GM19455 (cell line): ENCODE results near the gene GPX8.

Experiments
- ATAC-seq: cut with Tn5 transposase; IDR thresholded peaks from one replicate; pipeline ENCODE4 v1.9.1; 2021; ENCODE audit not compliant: unreplicated experiment

The GPX8 gene

GRCh38 chr5:55172051-55172899 lies 12.3 kb downstream of the GPX8 start:
- peak; percentile 52 for ATAC-seq

DNA sequence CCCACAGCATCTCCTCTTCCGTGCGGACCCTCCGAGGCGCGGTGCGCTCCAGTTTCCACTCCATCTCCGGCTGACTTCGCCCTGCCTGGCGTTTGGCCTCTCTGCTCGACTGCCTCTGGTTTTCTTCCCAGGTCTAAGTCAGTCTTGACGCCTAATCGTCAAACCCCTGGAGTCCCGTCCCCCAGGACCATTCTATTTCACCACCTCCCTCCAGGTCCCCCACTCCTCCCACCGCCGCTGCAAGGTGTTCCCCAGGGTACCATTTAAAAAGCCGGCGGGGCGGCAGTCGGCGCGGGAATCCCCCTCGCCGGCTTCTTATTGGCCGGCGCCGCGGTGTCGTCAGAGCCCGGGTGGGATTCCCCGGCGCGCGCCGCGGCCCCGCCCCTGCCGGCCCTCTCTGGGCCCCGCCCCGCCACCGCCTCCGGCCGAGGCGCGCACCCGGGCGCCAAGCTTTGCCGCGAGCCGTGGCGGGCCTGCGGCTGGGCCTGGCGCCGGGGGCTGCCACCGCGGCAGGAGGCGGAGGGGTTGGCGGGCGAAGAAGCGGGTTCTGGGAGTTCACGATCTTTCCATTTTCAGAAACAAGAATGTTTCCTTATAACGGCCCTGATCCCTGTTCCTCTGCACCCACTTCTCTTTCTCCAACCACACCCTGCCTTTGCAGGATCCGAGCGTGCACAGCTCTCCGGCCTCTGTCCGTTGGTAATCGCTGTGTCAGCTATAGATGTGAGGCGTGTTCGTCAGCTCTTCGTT lies 13.1 kb downstream of the GPX8 start, which contains the start of gene CDC20B:
TSS of gene CDC20B (minus strand) at position 241 of the 750 bp plus-strand sequence. CDS start at position 64, 177 bp downstream.
- peak; percentile 93 for ATAC-seq

GRCh38 chr5:55173687-55174230 lies 13.8 kb downstream of the GPX8 start:
- ATAC-seq, result peak; percentile 22

GRCh38 chr5:55175781-55176175 lies 15.8 kb downstream of the GPX8 start:
- ATAC-seq, result no peak

DNA sequence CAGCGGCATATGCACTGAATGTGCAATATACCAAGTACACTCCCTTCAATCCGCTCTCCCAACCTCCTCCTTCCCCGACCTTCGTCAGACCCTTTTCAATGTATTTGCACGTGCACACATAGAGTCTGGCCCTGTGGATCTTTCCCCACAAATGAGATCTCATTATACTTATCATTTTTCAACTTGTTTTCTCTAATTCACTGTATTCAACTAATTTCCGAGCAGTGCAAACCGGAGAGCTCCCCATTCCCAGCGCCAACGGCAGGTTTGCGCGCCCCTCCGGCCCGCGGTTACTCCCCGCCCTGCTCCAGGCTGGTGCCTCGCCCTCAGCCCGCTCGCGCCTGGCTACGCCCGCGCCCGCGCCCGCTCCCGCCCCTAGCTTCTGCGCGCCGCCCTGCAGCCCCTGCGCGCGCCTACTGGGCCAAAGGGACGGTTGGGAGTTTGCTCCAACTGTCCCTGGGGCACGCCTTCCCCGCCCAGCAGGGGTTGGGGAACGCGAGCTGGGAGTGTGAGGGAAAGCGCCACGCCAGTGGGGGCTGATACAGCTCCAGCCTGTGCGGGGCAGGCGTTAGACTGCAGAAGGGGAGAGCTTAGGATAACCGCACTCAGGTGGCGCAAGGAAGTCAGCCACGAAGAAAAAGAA lies 16.3 kb downstream of the GPX8 start:
- ATAC-seq, result no peak

GRCh38 chr5:55177078-55177477 lies 17.1 kb downstream of the GPX8 start:
- ATAC-seq, result no peak

GRCh38 chr5:55180016-55180415 lies 20.0 kb downstream of the GPX8 start:
- ATAC-seq, result no peak

GRCh38 chr5:55187370-55187769 lies 27.4 kb downstream of the GPX8 start:
- no peak for ATAC-seq

- ATAC-seq, result no peak
Observed at GRCh38 chr5:55188656-55189540, 28.9 kb downstream of the GPX8 start.

DNA sequence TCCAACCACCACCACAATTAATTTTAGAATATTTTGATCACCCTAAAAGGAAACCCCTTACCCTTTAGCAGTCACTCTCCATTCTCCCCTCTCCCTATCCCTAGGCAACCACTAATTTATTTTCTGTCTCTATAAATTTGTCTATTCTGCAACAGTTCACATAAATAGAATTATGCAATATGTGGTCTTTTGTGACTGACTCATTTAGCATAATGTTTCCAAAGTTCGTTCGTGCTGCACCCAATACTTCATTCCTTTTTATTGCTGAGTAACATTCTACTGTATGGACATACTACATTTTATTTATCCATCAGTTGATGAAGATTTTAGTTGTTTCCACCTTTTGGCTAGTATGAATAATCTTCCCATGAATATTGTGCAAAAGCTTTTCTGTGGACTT lies 31.2 kb downstream of the GPX8 start:
- ATAC-seq, result no peak

GRCh38 chr5:55205001-55205400 lies 45.0 kb downstream of the GPX8 start:
- ATAC-seq, result no peak

DNA sequence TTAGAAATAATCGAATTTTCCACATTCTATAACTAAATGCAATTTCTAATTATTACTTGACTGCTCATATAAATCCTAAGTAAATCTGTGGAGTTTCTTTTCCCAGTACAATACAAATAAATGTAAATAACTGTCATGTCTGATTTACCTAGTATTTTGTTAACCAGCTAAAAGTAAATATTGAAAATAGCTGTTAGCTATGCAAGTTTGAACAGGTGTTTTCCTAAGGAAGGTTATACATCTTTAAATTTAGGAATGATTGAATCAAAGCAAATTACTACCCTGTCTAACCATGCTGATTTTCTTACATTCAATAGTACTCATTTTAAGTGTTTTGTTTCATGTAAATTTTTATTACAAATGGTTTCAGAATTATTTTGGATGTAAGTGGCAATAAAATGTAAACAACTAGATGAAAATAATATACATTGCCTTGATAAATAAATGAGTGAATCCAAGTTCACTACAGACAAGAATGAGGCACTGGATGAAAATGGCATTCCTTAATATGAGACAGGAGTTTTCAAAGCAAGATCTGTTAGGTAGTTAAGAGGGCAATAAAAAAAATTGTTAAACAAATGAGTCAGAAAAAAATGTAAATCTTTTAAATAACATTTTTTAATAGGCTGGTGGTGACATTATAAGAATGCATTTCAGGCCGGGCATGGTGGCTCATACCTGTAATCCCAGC lies 51.4 kb downstream of the GPX8 start:
- ATAC-seq, result no peak
